HG03097 (cell line): Measurements from ENCODE around the gene ESRRB.

Experiments
- ATAC-seq: cut with Tn5 transposase; IDR thresholded peaks from one replicate; pipeline ENCODE4 v1.9.1; 2021; ENCODE audit not compliant: unreplicated experiment, low FRiP score

The ESRRB gene

GRCh38 chr14:76439237-76439775 lies 63.4 kb downstream of the ESRRB start:
- ATAC-seq, result no peak

DNA sequence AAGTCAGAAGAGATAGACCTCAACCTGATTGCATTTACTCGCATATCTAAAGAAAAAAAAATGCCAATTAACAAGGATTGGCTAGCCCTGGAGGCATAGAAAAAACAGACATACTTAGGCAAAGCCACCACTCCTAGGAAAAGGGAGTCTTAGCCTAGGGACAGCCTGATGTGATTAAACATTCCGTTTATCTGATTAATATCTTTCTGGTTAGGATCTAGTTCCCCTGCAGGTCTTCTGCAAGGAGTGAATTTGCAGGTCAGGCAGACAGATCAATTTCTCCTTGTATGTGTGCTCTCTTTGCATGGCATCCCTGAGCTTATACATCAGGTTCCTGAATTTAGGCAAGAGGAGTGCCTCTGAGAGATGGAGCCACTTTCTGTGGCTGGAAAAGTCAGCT lies 70.5 kb downstream of the ESRRB start:
- no peak for ATAC-seq

GRCh38 chr14:76446921-76447320 lies 71.0 kb downstream of the ESRRB start:
- ATAC-seq, result no peak

DNA sequence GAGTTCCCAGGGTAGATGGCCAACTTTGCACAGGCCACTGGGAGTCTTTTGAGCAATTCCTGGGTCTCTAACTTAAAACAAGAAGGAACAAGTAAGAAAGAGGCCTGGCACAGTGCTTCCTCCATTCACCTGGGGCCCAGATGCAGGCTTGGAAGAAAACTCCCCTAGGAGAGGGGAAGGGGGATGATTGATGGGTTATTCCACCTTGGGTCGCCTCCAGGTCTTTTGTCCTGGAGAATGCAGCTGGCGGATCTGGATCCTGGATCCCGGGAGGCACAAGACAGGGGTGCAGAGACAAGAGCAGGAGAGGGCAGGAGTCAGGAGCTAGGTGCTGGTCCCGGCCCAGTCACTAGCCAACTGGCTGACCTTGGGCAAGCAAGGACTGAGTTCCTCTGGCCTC lies 74.5 kb downstream of the ESRRB start:
- ATAC-seq, result no peak

DNA sequence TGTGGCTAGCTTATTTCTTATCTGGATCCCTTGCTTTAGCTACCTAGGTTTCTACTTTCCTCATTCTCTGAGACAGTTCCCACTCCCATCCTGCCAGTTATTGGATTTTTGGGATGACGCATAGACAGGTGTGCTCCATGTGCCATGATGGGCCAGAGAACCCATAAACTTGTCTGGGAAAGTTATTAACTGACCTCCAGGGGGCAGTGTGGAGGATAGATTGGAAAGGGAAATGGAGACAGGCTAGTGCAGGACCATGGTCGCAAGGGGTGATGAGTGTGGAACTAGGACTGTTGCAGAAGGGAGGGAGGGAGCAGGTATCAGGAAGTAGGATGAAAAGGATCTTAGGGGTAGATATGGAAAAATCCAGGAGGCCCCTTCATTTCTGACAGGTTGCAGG lies 80.3 kb downstream of the ESRRB start:
- no peak for ATAC-seq

- no peak for ATAC-seq
Observed at GRCh38 chr14:76456891-76457586, 81.1 kb downstream of the ESRRB start.

DNA sequence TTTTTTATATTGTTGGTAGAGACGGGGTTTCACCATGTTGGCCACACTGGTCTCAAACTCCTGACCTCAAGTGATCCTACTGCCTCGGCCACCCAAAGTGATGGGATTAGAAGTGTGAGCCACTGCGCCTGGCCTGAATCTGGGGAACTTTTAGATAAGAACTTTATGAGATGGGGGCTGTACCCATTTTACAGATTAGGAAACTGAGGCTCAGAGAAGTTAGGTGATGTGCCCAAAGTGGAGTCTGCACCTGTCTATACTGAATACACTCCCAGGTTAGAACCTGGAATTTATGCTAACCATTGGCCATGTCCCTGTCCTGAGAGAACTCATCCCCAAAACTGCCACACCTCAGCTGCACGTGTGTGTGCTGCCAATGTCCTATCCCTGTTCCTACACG lies 81.9 kb downstream of the ESRRB start:
- ATAC-seq, result no peak

DNA sequence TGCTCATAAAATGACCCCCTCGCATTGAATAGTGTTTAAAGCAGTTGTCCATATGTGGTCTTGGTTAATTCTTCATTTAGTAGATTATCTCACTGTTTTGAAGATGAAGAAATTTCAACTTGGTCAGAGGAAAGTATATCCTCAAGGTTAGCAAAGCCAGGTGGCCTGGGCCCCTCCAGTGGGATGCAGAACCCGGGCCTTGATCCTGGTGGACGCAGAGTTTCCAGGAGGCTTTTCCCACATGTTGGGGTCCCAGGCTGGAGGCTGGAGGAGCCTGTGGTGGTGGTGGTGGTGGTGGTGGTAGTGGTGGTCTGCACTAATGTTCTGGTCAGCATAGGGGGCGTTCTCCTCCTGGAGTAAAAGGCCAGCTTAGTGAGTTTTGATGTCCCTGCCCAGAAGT lies 85.9 kb downstream of the ESRRB start:
- ATAC-seq, result no peak

DNA sequence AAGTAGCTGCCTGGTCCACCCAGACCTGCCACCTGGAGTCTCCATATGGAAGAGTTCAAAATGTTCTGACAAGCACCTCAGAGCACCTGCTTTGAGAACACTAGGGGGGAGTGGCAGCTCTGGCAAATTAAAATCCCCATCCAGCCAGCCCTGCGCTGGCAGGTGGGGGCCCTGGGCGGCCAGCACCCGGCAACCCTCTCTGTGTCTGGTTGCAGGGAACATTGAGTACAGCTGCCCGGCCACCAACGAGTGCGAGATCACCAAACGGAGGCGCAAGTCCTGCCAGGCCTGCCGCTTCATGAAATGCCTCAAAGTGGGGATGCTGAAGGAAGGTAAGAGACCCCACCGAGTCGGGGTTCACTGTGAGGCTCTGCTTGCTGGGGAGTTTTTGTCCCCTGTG lies 86.4 kb downstream of the ESRRB start:
- ATAC-seq, result no peak

DNA sequence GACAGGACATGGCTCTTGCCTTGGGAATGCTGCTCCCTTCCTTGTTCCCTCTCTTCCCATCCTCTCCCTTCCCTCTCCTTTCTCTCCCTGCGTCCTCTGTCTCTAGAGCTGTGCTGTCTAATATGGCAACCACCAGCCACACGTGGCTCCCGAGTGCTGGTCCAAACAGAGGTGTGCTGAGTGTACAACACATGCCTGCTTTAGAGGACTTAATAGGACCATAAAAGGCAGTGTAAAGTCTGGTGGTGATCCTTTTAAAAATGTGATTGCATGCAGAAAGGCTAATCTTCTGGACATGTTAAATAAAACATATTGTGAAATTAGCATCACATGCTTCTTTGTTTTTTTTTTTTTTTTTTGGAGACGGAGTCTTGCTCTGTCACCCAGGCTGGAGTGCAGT lies 87.2 kb downstream of the ESRRB start:
- no peak for ATAC-seq

GRCh38 chr14:76464856-76465255 lies 88.9 kb downstream of the ESRRB start:
- ATAC-seq, result no peak

DNA sequence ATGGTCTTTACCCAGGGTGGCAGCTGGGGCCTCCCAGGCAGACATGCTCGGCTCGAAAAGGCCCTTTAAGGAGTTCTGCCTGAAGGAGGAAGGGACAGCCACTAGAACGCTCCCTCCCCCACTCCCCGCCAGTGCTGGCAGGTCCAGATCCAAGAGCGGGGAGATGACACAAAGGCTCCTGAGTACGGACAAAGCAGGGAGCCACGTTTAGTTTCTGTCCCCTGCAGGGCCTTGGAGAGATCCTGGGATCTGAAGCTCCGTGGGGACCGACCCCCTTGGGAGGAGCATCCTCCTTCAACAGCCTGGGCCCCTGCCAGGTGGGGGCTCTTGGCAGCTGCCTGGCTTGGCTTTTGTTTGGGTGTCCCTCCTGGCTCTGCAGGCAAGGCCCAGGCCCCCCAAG lies 89.7 kb downstream of the ESRRB start:
- ATAC-seq, result no peak

DNA sequence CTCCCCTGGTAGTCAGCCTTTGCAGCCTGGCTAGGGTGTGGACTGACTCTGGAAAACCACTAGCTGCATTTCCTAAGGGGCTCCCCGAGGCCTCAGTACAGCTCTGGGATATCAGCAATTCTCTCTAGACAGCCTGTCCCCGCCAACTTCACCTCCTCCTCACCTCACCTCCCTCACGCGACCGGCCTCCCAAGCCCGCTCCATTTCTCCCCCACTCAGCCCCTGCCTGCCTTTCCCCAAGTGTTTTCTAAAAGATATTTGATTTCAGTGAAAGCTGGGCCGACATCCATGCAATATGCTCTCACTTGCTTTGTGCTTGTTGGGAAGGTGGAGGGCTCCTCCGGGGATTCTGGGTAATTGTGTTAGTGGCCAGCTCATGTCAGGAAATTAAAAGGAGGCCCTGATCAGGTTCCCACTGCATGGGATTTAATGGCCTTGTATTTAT lies 91.8 kb downstream of the ESRRB start:
- no peak for ATAC-seq

- ATAC-seq, result no peak
Observed at GRCh38 chr14:76472199-76472723, 96.3 kb downstream of the ESRRB start.

DNA sequence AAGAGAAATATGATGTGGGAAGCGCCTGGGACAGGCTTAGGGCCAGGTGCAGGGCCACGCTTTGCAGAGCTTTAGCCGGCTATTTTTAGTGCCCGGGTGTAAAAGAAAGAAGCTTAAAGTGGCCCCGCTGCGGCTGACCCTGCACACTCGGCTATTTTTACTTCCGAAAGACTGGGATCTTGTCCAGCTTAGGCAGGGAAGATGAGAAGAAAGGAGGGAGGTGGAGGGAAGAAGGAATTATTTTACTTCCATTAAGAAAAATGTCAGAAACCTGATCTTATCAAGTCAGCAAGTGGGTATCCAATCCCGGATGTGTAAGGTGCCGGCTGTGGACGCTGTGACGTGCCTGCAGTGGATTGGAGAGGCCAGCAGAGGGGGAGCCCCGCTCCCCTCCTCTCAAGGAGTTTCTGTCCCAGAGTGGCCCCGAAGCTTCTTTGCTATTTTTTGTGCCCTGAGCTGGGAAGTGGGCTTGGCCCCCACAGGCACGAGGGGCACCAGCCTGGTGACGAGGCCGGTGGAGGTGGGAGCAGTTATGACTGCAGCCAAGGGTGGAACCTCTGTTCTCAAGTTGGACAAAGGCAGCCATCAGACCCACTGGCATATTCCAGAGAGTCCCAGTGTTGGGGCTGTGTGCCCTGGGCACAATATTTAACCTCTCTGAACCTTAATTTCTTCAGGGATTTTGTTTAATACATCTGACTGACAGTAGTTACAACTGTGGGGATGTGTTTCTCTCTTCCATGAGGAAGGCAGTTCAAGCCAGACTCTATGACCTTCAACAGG lies 97.7 kb downstream of the ESRRB start:
- ATAC-seq, result no peak

GRCh38 chr14:76480426-76480825 lies 104.5 kb downstream of the ESRRB start:
- ATAC-seq, result no peak

DNA sequence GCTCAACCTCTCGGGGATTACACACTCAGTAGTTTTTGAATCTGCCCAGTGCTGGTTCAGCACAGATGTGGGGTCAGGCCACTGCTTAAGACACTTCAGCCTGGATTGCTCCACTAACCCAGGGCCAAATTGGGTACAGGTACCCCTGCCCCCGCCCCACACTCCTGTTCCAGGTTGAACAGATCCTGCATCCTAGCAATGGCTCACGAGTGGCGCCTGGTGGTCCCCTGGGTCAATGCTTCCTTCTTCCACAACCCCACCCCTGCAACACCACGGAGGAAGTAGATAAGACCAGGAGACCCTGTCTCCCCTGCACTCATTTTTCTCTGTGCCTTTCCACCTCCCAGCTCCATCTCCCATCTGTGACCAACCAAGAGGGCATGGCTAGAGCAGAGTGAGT lies 108.4 kb downstream of the ESRRB start:
- no peak for ATAC-seq

DNA sequence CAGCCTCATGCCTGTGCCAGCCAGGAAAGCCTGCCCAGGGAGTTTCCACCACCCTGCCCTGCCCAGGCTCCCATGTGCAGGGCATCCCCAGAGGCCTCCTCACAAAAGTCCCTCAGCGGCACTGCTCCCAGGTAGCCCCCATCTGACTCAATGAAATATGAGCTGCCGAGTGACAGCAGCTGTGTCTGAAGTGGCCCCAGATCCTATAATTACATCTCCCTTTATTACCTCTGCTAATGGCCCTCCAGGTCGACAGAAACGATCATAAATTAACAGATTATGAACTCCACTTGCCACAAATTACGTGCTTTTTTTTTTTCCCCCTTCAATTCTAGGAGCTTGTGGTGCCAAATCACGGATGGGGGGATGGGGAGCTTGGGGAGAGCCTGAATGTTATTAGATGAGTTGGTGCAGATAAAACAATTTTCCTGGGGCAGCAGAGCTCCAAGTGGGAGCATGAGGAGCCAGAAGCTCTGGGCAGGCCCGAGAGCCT lies 110.4 kb downstream of the ESRRB start:
- ATAC-seq, result no peak

DNA sequence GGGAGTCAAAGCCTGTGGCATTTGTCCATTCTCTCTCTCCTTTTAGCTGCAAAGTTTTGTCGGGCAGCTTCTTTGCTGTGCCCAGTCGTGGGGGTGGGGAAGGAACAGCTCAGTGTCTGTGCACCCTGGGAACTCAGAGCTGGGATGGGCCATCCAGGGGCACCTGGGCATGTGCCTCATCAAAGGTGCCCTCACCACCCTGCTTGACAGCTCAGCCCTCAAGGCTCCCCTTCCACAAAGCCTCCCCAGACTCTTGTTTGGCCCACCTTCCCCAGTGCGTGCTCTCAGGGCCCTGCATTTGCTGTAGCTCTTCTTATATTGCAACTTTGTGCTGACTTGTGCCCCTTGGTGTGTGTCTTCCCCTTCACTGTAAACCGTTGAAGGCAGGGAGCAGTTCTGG lies 112.6 kb downstream of the ESRRB start:
- no peak for ATAC-seq

GRCh38 chr14:76489667-76490066 lies 113.7 kb downstream of the ESRRB start:
- ATAC-seq, result no peak

DNA sequence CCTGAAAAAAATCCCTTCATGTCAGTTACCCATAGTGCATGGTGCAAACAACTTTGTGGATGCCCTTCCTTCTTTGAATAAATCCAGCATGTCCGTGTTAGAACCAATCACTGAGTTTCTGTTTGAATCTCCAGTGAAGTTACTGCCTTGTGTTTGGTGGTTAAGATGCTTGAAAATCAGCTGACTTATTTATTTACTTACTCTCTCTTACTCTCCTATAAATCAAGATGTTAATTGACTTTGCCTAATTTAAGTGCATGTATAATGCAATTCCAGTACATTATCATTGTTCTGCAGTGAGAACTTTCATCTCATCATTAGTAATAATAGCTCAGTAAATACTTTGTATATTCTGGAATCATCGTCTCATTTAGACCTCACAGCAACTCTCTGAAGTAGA lies 114.2 kb downstream of the ESRRB start:
- no peak for ATAC-seq

DNA sequence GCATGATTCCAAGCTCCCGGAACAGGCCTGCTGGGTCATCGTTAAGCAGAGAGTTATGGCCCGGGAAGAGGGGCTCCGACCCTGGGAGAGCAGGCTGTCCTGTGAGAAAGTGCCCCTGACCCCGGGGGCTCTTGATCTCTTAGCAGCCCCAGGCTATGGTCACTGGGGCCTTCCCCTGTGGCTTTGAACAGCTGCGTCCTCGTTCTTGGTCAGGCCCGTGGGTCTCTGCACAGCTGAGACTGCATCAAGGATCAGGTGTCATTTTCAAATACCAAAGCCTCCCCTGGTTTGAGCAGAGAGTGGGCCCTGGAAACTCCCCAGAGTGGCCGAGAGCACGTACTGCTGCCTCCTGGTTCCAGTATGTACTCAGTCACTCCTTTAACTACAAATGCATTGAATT lies 114.8 kb downstream of the ESRRB start:
- ATAC-seq, result no peak
